ENCODE data around the gene ADGRF5.

Gene ADGRF5

GRCh38 chr6:46893648-46894047 is 28.1 kb downstream of the ADGRF5 start:
- no peak overlapping the region for H3K4me3 ChIP-seq (ENCODE audit: control insufficient read depth, low read depth, low read length)
- no peak for DNase-seq (ENCODE audit: low read depth)
- no peak for TF ChIP-seq CTCF (IDR thresholded peaks at IDR 0.05; ENCODE audit: control insufficient read depth, insufficient read depth, low read depth, low read length, missing control alignments)

DNA sequence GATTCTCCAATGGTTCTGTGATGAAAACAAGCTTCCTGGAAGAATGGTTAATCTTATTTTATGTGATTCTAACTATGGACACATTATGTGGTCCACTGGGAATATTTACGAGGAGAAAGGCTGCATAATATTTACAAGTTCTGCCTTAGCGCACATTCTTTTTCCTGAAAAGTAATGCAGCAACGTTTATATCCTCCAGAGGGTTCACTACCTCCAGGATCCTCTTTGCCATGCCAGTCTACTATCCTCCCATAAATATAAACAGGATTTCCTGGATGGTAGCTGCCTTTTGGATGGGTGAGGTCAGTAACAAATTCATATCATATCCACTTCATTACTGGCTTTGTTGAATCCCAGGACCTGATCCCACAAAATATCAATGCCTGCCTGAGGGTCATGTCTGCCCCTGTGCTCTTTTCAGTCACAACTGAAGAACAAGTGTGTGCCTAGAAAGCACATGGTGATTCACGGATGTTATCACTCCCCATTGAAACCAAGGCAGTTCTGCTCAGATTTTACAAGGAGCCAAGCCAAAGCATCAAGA is 30.4 kb downstream of the ADGRF5 start:
- H3K4me3 ChIP-seq (ENCODE audit: control insufficient read depth, low read depth, low read length), result no peak overlapping the region
- DNase-seq (ENCODE audit: low read depth), result no peak
- no peak for TF ChIP-seq CTCF (IDR thresholded peaks at IDR 0.05; ENCODE audit: control insufficient read depth, insufficient read depth, low read depth, low read length, missing control alignments)

GRCh38 chr6:46888578-46888977 is 33.2 kb downstream of the ADGRF5 start:
- TF ChIP-seq CTCF (IDR thresholded peaks at IDR 0.05; ENCODE audit: control insufficient read depth, insufficient read depth, low read depth, low read length, missing control alignments), result no peak
- no peak overlapping the region for H3K4me3 ChIP-seq (ENCODE audit: control insufficient read depth, low read depth, low read length)
- no peak for DNase-seq (ENCODE audit: low read depth)

DNA sequence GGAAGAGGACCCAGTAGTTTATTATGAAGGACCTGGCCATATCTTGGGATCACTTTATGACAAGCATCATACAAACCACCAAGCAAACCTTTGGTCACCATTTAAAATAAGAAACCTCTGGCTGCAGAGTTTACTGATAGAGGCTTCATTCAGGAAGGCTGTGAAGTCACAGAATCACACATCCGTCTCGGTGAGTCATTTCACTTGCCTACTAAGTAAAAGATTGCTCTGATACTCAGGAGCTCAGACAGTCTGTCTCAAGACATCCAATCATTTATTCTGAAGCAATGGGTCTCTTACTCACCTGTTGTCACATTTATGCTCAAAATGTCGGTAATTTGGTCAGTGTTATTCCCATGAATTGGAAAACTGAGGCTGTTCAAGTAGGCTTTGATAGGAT is 33.7 kb downstream of the ADGRF5 start:
- H3K4me3 ChIP-seq (ENCODE audit: control insufficient read depth, low read depth, low read length), result no peak overlapping the region
- DNase-seq (ENCODE audit: low read depth), result no peak
- TF ChIP-seq CTCF (IDR thresholded peaks at IDR 0.05; ENCODE audit: control insufficient read depth, insufficient read depth, low read depth, low read length, missing control alignments), result no peak

DNA sequence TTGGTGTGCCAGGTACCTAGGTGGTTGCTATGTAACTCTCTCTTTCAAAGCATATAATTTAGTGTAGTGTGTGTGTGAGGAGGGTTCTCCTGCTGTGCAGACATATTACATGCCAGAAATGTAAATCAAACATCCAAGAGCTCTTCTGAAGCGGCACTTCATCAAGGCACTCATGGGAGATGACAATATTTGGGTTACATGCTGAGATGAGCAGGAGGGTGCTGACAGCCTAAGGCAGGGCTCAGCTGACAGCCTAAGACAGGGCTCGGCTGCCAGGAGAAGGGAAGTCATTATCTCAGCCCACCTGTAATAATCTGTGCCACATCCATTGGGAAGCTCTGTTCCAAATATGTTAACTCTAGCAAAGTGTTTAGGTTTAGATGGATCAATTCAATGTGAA is 39.1 kb downstream of the ADGRF5 start:
- H3K4me3 ChIP-seq (ENCODE audit: control insufficient read depth, low read depth, low read length), result no peak overlapping the region
- TF ChIP-seq CTCF (IDR thresholded peaks at IDR 0.05; ENCODE audit: control insufficient read depth, insufficient read depth, low read depth, low read length, missing control alignments), result no peak
- no peak for DNase-seq (ENCODE audit: low read depth)

DNA sequence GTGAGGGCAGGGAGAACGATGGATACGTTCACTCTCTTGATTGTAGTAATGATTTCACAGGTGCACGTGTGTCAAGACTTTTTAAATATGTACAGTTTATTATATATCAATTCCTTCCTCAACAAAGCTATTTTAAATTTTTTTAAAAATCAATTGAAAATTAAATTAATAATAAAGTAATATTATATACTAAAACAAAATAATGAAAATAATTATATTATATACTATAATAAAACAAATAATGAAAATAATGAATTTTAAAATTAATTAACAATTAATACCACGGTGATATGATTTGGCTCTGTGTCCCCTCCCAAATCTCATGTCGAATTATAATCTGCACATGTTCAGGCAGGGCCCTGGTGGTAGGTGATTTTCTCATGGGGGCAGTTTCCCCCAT is 42.7 kb downstream of the ADGRF5 start:
- TF ChIP-seq CTCF (IDR thresholded peaks at IDR 0.05; ENCODE audit: control insufficient read depth, insufficient read depth, low read depth, low read length, missing control alignments), result no peak
- no peak overlapping the region for H3K4me3 ChIP-seq (ENCODE audit: control insufficient read depth, low read depth, low read length)
- no peak for DNase-seq (ENCODE audit: low read depth)

DNA sequence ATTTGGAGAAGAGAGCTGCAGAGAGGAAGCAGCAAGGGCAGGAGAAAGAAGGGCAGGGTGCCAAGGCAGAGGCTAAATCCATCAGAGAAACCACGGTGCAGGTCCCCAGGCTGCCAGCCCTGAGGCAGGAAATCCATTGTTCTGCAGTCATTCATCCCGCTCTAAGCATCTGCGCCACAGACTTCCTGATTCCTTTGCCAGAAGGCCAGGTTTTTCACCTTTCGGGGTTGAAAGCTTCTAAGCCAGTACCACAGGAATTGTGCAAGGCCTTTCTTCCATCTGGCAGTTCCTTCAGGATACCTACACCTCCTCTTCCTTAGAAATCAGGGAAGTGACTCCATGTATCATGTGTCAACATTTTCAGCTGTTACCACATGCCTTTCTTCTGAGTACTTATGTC is 45.6 kb downstream of the ADGRF5 start:
- no peak for TF ChIP-seq CTCF (IDR thresholded peaks at IDR 0.05; ENCODE audit: control insufficient read depth, insufficient read depth, low read depth, low read length, missing control alignments)
- no peak overlapping the region for H3K4me3 ChIP-seq (ENCODE audit: control insufficient read depth, low read depth, low read length)
- DNase-seq (ENCODE audit: low read depth), result no peak

All from AG09309 (cell line).